GM18519 (cell line): ENCODE measurements around the gene SLC35A5.
"Not testable (repeated sequence)": the region's sequence is repeated elsewhere in the genome, so short reads cannot be mapped to it uniquely, and the experiment has no call there.

Experiments
- ATAC-seq: cut with Tn5 transposase; IDR thresholded peaks from one replicate; pipeline ENCODE4 v1.9.1; 2021; ENCODE audit warnings: mild to moderate bottlenecking, moderate library complexity; ENCODE audit not compliant: unreplicated experiment, low FRiP score

Gene SLC35A5

DNA sequence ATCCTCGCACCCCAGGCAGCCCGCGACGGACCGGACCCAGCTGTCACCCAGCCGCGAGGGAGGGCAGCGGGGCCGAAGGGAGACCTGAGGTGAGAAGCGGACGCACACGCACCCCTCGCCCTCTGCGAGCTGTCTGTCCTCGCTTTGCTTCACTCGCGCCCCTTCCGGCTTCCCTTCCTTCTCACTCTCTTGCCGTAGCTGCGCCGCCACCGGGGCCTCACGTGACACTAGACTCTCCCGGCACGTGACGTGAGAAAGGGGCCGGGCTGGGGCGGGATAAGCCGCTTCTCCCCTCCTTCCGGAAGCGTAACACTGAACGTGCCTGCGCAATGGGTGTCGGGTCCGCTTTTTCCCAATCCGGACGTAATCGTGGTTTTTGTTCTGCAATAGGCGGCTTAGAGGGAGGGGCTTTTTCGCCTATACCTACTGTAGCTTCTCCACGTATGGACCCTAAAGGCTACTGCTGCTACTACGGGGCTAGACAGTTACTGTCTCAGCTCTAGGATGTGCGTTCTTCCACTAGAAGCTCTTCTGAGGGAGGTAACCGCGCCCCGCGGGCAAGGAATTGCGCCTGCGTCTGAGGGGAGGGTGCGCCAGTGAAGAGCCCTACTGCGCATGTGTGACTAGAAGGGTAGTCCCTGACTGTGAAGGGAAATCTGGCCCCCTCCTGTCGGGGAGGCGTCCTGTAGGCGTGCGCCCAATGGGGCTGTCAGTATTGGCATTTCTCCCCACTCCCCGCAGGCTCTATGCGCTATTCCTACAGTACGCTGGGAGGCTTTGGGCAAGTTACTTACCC is at the start of gene SLC35A5, which contains the start of gene ATG3:
TSS of gene SLC35A5 (plus strand) at position 312 of the 796 bp plus-strand sequence. CDS start 1,359 bp downstream, outside the sequence.
TSS of gene ATG3 (minus strand) at position 229 of the 796 bp plus-strand sequence. CDS start 434 bp downstream, outside the sequence.
- peak; percentile 69 for ATAC-seq

- no peak for ATAC-seq
These were observed 49.5 kb upstream of the SLC35A5 start for GRCh38 chr3:112512320-112512719.

- ATAC-seq: peak; percentile 98
These were observed 47.2 kb upstream of the SLC35A5 start for GRCh38 chr3:112514527-112515128.

- not testable (repeated sequence) for ATAC-seq
These were observed 42.9 kb upstream of the SLC35A5 start for GRCh38 chr3:112518970-112519369.

DNA sequence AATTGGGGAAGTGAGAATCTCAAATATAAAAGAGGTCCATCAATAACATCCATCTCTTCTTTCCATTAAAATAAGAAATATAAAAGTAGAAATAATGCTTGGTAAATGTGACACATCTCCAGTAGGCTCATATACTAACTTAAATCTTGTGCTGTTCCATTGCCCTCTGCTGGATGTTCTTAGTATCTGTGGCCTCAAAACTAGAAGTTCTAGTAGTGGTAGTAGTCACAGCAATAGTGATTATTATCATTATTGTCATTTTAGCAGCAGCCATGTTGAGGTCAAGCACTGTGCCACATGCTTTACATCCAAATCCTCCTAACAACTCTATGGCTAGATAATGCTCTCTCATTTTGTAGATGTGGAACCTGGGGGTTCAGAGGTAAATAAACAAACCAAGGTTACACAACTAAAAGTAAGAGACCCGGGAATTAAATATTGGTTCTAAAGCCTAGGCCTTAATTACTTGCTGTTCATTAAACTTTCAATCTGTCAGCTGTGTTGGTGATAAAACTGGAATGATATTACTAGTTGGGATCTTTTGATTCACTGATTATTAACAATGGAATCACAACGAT is 42.3 kb upstream of the SLC35A5 start:
- peak; percentile 43 for ATAC-seq

DNA sequence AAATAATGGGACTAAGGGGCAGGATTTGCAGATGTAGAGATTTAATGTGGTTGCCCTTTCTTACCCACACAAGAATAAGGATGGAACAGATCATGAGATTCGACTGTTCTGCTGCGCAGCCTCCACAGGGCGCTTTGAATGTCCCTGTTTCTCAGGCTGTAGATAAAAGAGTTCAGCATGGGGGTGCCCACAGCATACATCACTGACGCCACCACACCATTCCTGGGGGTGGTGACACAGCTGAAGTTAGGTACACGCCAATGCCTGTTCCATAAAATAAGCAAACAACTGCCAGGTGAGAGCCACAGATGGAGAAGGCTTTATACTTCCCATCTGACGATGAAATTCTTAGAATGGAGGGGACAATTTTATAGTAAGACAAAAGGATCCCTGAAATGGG is 37.7 kb upstream of the SLC35A5 start:
- not testable (repeated sequence) for ATAC-seq

GRCh38 chr3:112530573-112530972 is 31.3 kb upstream of the SLC35A5 start:
- no peak for ATAC-seq

DNA sequence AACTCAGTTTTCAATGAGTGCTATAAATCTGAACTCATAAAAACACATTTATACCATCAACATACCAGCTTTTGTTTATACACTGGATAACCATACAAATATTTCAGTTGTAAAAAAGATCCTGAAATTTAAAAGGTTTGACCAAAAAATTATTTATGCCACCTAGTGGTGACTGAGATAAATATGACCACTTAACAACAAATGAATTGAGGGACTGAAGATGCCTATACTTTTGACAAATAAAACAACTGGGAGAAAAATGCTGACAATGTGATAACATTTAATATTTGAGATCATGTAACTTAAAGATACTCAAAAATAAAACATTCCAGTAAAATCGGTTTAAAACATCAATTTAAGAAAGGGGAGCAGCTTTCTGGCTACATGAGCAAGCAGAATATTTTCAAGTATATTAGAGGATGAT is 30.5 kb upstream of the SLC35A5 start:
- ATAC-seq: no peak

GRCh38 chr3:112539825-112540650 is 21.8 kb upstream of the SLC35A5 start:
- ATAC-seq: peak; percentile 86

DNA sequence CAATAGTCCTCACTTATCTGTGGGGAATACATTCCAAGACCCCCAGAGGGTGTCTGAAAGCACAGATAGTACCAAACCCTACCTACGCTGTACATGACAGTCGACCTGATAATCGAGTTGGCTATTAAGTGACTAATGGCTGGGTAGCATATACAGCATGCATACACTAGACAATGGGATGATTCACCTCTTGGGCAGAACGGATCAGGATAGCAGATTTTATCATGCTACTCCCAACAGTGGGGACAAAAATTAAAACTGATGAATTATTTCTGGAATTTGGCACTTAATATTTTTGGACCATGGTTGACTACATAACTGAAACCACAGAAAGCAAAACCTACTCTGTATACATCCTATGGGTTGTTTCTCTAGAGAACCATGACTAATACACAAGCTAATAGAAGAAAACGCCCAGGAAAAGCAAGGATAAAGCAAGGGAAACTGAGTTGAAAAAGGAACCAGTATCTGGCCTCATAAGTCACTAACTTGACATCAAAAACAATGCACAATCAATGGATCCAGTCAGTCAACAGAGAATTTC is 15.6 kb upstream of the SLC35A5 start:
- ATAC-seq: no peak

DNA sequence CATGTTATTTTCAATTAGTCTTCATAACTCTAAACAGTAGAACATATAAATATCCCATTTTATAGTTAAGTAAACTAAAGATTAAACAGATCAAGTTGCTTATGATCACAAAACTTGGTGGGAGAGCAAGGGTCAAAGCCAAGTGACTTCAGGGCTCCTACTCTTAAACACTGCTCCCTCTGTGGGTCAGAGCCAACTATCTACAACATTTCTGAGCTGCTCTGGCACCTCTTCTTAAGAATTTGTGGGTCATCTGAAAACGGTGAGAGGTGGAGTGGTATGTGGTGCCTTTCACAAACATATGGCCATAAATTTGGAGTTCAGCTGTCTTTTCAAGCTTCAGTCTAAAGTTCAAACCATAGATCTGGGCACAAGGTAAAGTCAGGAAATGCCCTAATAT is 11.0 kb upstream of the SLC35A5 start:
- no peak for ATAC-seq

GRCh38 chr3:112555535-112556170 is 6.2 kb upstream of the SLC35A5 start:
- no peak for ATAC-seq

DNA sequence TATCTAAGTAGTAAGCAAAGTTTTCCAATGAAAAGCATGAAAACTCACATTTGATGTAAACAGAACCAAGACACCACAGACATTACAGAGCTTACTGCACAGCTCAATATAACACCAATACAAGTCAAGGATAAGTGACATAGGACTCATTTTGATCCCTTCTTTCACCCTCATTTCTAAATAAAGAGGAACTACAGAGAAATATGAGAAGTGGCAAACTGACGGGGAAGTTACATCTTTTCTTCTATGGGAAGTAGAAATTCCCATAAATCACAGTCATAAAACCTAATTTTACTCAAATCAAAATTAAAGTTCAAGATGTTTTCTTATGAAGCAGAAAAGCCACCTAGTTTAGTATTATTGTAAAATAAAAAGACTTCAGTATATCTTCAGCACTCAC is 3.9 kb upstream of the SLC35A5 start:
- ATAC-seq: no peak

- no peak for ATAC-seq
These were observed 1.5 kb upstream of the SLC35A5 start for GRCh38 chr3:112560307-112560706.

DNA sequence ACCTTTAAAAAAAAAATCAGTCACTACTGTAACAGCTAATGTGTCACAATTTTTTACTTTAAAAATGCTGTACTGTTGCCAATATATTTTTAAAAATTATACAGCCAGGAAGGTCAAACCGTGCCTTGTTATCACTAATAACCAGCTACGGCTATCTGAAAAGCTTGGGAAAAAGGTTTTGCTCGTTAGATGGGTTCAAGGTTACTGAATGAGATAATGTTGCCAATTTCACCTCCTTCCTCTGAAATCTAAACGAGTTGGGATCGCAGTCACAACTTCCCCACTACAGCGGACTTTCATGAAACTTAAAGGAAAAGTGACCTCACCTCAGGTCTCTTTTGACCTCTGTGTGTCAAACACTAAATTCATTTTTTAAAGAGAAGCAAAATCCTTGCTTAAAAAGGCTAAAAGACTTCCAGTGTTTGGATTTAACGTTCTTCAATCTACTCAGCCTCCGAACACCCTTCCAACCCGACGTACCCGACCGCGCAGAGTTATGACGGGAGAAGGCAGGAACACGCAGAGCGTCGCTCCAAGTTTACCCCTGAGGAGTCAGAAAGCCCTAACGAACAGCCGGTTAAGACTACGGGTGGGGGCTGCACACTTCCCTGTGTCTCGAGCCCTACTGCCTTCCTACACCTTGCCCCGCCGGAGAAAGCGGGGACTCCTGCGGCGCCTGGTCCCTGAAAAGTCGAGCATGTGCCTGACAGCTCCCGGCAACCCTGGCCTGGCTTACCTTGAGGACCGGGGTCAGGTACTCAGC is 943 bp upstream of the SLC35A5 start:
- ATAC-seq: peak; percentile 16

DNA sequence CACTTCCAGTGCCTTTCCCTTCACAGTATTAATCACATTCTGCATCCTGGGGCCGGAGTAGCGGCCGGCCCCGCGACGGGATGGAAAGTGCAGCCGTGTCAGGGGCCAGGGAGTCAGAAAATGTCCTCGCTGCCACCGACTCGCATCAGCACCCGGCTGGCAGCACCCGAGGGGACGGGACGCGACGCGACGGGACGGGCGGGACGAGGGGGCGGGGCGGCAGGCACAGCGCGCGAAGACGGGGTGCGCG is 436 bp upstream of the SLC35A5 start:
- ATAC-seq: no peak

DNA sequence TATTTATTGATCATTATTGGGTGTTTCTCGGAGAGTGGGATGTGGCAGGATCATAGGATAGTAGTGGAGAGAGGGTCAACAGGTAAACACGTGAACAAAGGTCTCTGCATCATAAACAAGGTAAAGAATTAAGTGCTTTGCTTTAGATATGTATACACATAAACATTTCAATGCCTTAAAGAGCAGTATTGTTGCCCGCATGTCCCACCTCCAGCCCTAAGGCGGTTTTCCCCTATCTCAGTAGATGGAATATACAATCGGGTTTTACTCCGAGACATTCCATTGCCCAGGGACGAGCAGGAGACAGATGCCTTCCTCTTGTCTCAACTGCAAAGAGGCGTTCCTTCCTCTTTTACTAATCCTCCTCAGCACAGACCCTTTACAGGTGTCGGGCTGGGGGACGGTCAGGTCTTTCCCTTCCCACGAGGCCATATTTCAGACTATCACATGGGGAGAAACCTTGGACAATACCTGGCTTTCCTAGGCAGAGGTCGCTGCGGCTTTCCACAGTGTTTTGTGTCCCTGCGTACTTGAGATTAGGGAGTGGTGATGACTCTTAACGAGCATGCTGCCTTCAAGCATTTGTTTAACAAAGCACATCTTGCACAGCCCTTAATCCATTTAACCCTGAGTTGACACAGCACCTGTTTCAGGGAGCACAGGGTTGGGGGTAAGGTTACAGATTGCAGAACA is 2.5 kb downstream of the SLC35A5 start:
- ATAC-seq: not testable (repeated sequence)

DNA sequence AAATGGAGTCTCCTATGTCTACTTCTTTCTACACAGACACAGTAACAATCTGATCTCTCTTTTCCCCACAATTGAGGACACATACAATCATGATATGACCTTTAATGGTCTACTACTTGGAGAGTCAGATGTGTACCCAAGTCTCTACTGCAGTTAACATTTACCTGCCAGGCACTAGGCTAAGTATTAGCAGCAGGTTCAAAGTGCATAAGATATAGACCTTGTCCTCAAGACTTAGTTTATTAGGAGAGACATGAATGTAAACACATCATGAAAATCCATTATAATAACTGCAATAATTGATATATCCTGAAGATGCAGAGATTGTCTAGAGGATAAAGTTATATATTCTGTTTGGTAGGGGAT is 3.1 kb downstream of the SLC35A5 start:
- ATAC-seq: no peak

GRCh38 chr3:112568642-112569041 is 6.8 kb downstream of the SLC35A5 start:
- no peak for ATAC-seq
